ENCODE data around the gene TRIM60.
"Not testable (repeated sequence)": the region's sequence is repeated elsewhere in the genome, so short reads cannot be mapped to it uniquely, and the experiment has no call there.

DNA sequence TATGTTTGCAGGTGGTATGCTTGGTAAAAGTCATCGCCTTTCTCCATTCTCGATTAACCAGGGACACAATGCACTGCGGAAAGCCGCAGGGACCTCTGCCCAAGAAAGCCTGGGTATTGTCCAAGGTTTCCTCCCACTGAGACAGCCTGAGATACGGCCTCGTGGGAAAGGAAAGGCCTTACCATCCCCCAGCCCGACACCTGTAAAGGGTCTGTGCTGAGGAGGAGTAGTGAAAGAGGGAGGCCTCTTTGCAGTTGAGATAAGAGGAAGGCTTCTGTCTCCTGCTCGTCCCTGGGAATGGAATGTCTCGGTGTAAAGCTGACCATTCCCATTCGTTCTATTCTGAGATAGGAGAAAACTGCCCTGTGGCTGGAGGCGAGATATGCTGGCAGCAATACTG is 41.5 kb downstream of the TRIM60 start:
- TF ChIP-seq, protein P1, sequence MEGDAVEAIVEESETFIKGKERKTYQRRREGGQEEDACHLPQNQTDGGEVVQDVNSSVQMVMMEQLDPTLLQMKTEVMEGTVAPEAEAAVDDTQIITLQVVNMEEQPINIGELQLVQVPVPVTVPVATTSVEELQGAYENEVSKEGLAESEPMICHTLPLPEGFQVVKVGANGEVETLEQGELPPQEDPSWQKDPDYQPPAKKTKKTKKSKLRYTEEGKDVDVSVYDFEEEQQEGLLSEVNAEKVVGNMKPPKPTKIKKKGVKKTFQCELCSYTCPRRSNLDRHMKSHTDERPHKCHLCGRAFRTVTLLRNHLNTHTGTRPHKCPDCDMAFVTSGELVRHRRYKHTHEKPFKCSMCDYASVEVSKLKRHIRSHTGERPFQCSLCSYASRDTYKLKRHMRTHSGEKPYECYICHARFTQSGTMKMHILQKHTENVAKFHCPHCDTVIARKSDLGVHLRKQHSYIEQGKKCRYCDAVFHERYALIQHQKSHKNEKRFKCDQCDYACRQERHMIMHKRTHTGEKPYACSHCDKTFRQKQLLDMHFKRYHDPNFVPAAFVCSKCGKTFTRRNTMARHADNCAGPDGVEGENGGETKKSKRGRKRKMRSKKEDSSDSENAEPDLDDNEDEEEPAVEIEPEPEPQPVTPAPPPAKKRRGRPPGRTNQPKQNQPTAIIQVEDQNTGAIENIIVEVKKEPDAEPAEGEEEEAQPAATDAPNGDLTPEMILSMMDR (IDR thresholded peaks at IDR 0.05; ENCODE audit: low read length) = not testable (repeated sequence)
- not testable (repeated sequence) for TF ChIP-seq EZH2 (optimal IDR thresholded peaks at IDR 0.05; ENCODE audit: low read depth, low read length)
